Panc1 (cell line): Measurements from ENCODE around the gene ZNF428. TPM values are rescaled to one million over a fixed set of nuclear protein-coding genes. Genes with fewer than 3 reads are reported as not detected.

ENCODE experiments used
- ATAC-seq: fragments of 200-7000 bp; cut with Tn5 transposase; 2 replicates; pipeline ENCODE4 v1.9.1; 2020; ENCODE audit warnings: mild to moderate bottlenecking, moderate library complexity
- BruUV-seq: library from RNA; stranded (reverse); fragments of 400-500 nt; replicated peaks from 2 replicates; lab custom pipeline; 2021; lab: Mats Ljungman, UMichigan
- CTCF ChIA-PET: fragments of 300-600 bp; sonication (Branson Sonifier 250); formaldehyde crosslinking; loops from one replicate; lab custom pipeline; 2022; ENCODE audit warnings: antibody characterized with exemption; lab: Charles Lee
- POLR2A ChIA-PET: fragments of 300-600 bp; sonication (Branson Sonifier 250); formaldehyde crosslinking; loops from one replicate; lab custom pipeline; 2022; ENCODE audit warnings: antibody characterized with exemption; lab: Charles Lee
- DNase-seq: peaks from one replicate; pipeline ENCODE4 v3.0.0-alpha.2; 2010; ENCODE audit warnings: low read depth, low spot score
- H3K27ac ChIP-seq: 2 replicates; pipeline ENCODE4 v1.5.1; 2011; ENCODE audit warnings: mild to moderate bottlenecking, low read length, inconsistent platforms
- H3K27me3 ChIP-seq: fragments of 200-500 bp; sonication (Bioruptor generic); 2 replicates; pipeline ENCODE4 v1.6.0; 2014; ENCODE audit warnings: low read length, inconsistent platforms; ENCODE audit not compliant: control insufficient read depth, insufficient read depth
- H3K36me3 ChIP-seq: fragments of 200-500 bp; sonication (Bioruptor generic); 2 replicates; pipeline ENCODE4 v1.5.1; 2014; ENCODE audit warnings: inconsistent platforms, mild to moderate bottlenecking, low read length, moderate library complexity; ENCODE audit not compliant: control insufficient read depth, insufficient read depth
- H3K4me1 ChIP-seq: 2 replicates; pipeline ENCODE4 v1.5.1; 2011; ENCODE audit warnings: inconsistent platforms, mild to moderate bottlenecking, low read length, moderate library complexity; ENCODE audit not compliant: control insufficient read depth, insufficient read depth
- H3K4me3 ChIP-seq, 2 experiments: 2 replicates each; pipeline ENCODE4 v1.5.1; 2011 to 2012; ENCODE audit warnings: low read depth in 2 of 2, low read length in 2 of 2, mild to moderate bottlenecking in 2 of 2, inconsistent platforms in 1 of 2, moderate library complexity in 1 of 2
- H3K9me3 ChIP-seq: fragments of 200-500 bp; sonication (Bioruptor generic); 2 replicates; pipeline ENCODE4 v1.5.1; 2014; ENCODE audit warnings: low read depth, mild to moderate bottlenecking, inconsistent platforms, low read length, moderate library complexity; ENCODE audit not compliant: control insufficient read depth, insufficient read depth
- CTCF ChIP-seq: fragments of 450-650 bp; IDR thresholded peaks from 2 replicates; pipeline ENCODE4 v1.5.1; 2017; ENCODE audit warnings: mild to moderate bottlenecking
- POLR2AphosphoS5 ChIP-seq: IDR thresholded peaks from 2 replicates; pipeline ENCODE4 v1.6.1; 2012; ENCODE audit warnings: mild to moderate bottlenecking, low read depth, low read length, moderate library complexity
- REST ChIP-seq, 2 experiments: IDR thresholded peaks; 2 replicates each; pipeline ENCODE4 v1.6.1; 2011 to 2012; ENCODE audit warnings: low read depth in 2 of 2, control low read depth in 1 of 2, low read length in 1 of 2, mild to moderate bottlenecking in 1 of 2, moderate library complexity in 1 of 2; ENCODE audit not compliant: insufficient read depth in 1 of 2
- SIN3A ChIP-seq: IDR thresholded peaks from 2 replicates; pipeline ENCODE4 v1.6.1; 2012; ENCODE audit warnings: low read depth, mild to moderate bottlenecking, low read length, moderate library complexity, borderline replicate concordance; ENCODE audit not compliant: insufficient read depth
- TCF7L2 ChIP-seq: IDR thresholded peaks from 2 replicates; pipeline ENCODE4 v1.6.1; 2011; ENCODE audit warnings: mild to moderate bottlenecking, low read depth, low read length, inconsistent platforms
- in situ Hi-C: cut with HindIII; loops from 2 replicates; pipeline ENCODE4 v1.10.0; 2016; ENCODE audit warnings: low sequenced_read_pairs, low pct_unique_long_range_greater_than_20kb
- intact Hi-C: fragments of 100-400 bp; cut with micrococcal nuclease; formaldehyde crosslinking; loops from one replicate; pipeline ENCODE4 v1.10.0; 2022; ENCODE audit not compliant: unreplicated experiment
- total RNA-seq: library from RNA; stranded (reverse); gene quantifications from one replicate; pipeline ENCODE4 v1.2.1, GENCODE V29; 2021; ENCODE audit not compliant: unreplicated experiment

Gene ZNF428
- total RNA-seq, 1 experiment from 2014 or later, result 45.6 TPM

GRCh38 chr19:43561139-43561970 lies 58.1 kb downstream of the ZNF428 start:
- H3K36me3 ChIP-seq, result no peaks in the 10 kb centered on the region
- intact Hi-C loops (no loop called here), in situ Hi-C loops (no loop called here)
- H3K27ac ChIP-seq, result no peak overlapping the region
- TF ChIP-seq SIN3A (no peak), TCF7L2 (no peak), REST (IDR thresholded peaks at IDR 0.05; ENCODE audit: insufficient read depth in 1 of 2, low read depth in 2 of 2, low read length in 1 of 2) (no peak), CTCF (no peak), POLR2AphosphoS5 (no peak)
- POLR2A ChIA-PET, result no interaction called here
- H3K4me1 ChIP-seq, result no peaks in the 10 kb centered on the region
- BruUV-seq, result no TSS peak
- no peak for DNase-seq
- no peaks in the 10 kb centered on the region for H3K27me3 ChIP-seq
- ATAC-seq, result no peak
- no peaks in the 10 kb centered on the region for H3K9me3 ChIP-seq
- CTCF ChIA-PET, result interaction anchor here (0.6 kb wide), 1 partner anchor 126 kb away, joined by 8 read pairs; no protein-coding TSS in a partner anchor
- no peak overlapping the region for H3K4me3 ChIP-seq

GRCh38 chr19:43560687-43561086 lies 58.7 kb downstream of the ZNF428 start:
- ChIA-PET CTCF (interaction anchor here (0.6 kb wide), 1 partner anchor 127 kb away, joined by 8 read pairs; no protein-coding TSS in a partner anchor), POLR2A (no interaction called here)
- Histone ChIP-seq H3K4me3 (no peak overlapping the region), H3K4me1 (no peaks in the 10 kb centered on the region), H3K9me3 (no peaks in the 10 kb centered on the region), H3K27me3 (no peaks in the 10 kb centered on the region), H3K27ac (no peak overlapping the region), H3K36me3 (no peaks in the 10 kb centered on the region)
- DNase-seq (no peak), ATAC-seq (peak; percentile 68)
- no peak for TF ChIP-seq CTCF
- TF ChIP-seq POLR2AphosphoS5, result no peak
- no peak for TF ChIP-seq REST (IDR thresholded peaks at IDR 0.05; ENCODE audit: insufficient read depth in 1 of 2, low read depth in 2 of 2, low read length in 1 of 2)
- TF ChIP-seq TCF7L2, result no peak
- no peak for TF ChIP-seq SIN3A
- no TSS peak for BruUV-seq
- intact Hi-C loops (no loop called here), in situ Hi-C loops (no loop called here)
